Natural killer cell (primary cell): ENCODE data around the gene AK2. TPM values are rescaled to one million over a fixed set of nuclear protein-coding genes. Genes with fewer than 3 reads are reported as not detected.

ENCODE experiments used
- ATAC-seq, 3 donors: fragments of 150-1000 bp in 2 of 3; fragments of 200-7000 bp in 1 of 3; cut with Tn5 transposase; 1 replicate in 1 of 3; 2 replicates in 2 of 3; pipeline ENCODE4 v1.10.0; 2021; ENCODE audit warnings: mild to moderate bottlenecking in 2 of 3, moderate library complexity in 2 of 3
- DNase-seq, 2 donors: peaks; one replicate each; pipeline versions ENCODE4 v3.0.0 to v3.0.0-alpha.2; 2013 to 2021; ENCODE audit warnings: mixed read lengths in 1 of 2
- H3K27ac ChIP-seq: one replicate; pipeline ENCODE4 v1.5.1; 2013; ENCODE audit warnings: mild to moderate bottlenecking, low read length
- H3K27me3 ChIP-seq: one replicate; pipeline ENCODE4 v1.6.1; 2013; ENCODE audit warnings: low read length; ENCODE audit not compliant: control insufficient read depth, insufficient read depth
- H3K36me3 ChIP-seq: one replicate; pipeline ENCODE4 v1.6.1; 2013; ENCODE audit warnings: low read length; ENCODE audit not compliant: control insufficient read depth, insufficient read depth
- H3K4me1 ChIP-seq: one replicate; pipeline ENCODE4 v1.6.1; 2013; ENCODE audit warnings: low read length; ENCODE audit not compliant: control insufficient read depth, insufficient read depth
- H3K4me3 ChIP-seq: one replicate; pipeline ENCODE4 v1.5.1; 2013; ENCODE audit warnings: low read length
- H3K9me3 ChIP-seq: one replicate; pipeline ENCODE4 v1.6.1; 2013; ENCODE audit warnings: low read length; ENCODE audit not compliant: control insufficient read depth, insufficient read depth
- H3K27ac Mint-ChIP-seq, 2 donors: one replicate each; pipeline ENCODE4 v1.8.0; 2022; ENCODE audit warnings: mild to moderate bottlenecking in 2 of 2, mixed read lengths in 2 of 2, moderate library complexity in 1 of 2
- H3K27me3 Mint-ChIP-seq, 2 donors: one replicate each; pipeline ENCODE4 v1.8.0; 2022; ENCODE audit warnings: low read depth in 2 of 2, mixed read lengths in 2 of 2
- H3K36me3 Mint-ChIP-seq: one replicate; pipeline ENCODE4 v1.8.0; 2022; ENCODE audit warnings: mixed read lengths
- H3K4me1 Mint-ChIP-seq, 2 donors: one replicate each; pipeline ENCODE4 v1.8.0; 2022; ENCODE audit warnings: mixed read lengths in 2 of 2
- H3K4me3 Mint-ChIP-seq: one replicate; pipeline ENCODE4 v1.8.0; 2022; ENCODE audit warnings: mild to moderate bottlenecking, moderate library complexity, mixed read lengths
- H3K9me3 Mint-ChIP-seq, 2 donors: one replicate each; pipeline ENCODE4 v1.8.0; 2022; ENCODE audit warnings: mixed read lengths in 2 of 2
- WGBS: methylation state at CpG from one replicate; pipeline ENCODE4 v1.1.7; 2013; ENCODE audit warnings: missing lambda C conversion rate; ENCODE audit not compliant: insufficient coverage; 5-methylcytosine and 5-hydroxymethylcytosine counted together
- intact Hi-C: fragments of 100-400 bp; cut with micrococcal nuclease; formaldehyde crosslinking; loops from one replicate; pipeline ENCODE4 v1.14.2; 2022
- total RNA-seq, 4 donors: library from RNA; stranded (reverse); fragments of 120-200 nt in 1 of 4; gene quantifications; one replicate each; pipeline versions ENCODE4 v1.2.3 to v1.2.4, GENCODE V29; 2013 to 2022
- TF ChIP-seq, protein P1 (sequence below): fragments of 200-600 bp; IDR thresholded peaks from one replicate; pipeline ENCODE4 v1.8.0; 2022; ENCODE audit warnings: antibody characterized with exemption

AK2 gene
- total RNA-seq, 3 donors from 2014 or later (not counting 1 experiment from before 2014, with no cell fraction given) = 64.8 to 94.0 (median 67.1) TPM

- no peak for ATAC-seq
- no peak overlapping the region for H3K4me3 ChIP-seq
- Mint-ChIP-seq H3K36me3 (no peaks in the 10 kb centered on the region), H3K27ac (no peak overlapping the region), H3K4me3 (no peak overlapping the region), H3K9me3 (no peaks in the 10 kb centered on the region), H3K27me3 (peaks cover 23 to 33% of the 10 kb centered on the region in 2 donors), H3K4me1 (peaks cover 6% of the 10 kb centered on the region in 2 donors)
- H3K27ac ChIP-seq = no peak overlapping the region
- DNase-seq = no peak
- no peaks in the 10 kb centered on the region for H3K36me3 ChIP-seq
- TF ChIP-seq, protein P1, sequence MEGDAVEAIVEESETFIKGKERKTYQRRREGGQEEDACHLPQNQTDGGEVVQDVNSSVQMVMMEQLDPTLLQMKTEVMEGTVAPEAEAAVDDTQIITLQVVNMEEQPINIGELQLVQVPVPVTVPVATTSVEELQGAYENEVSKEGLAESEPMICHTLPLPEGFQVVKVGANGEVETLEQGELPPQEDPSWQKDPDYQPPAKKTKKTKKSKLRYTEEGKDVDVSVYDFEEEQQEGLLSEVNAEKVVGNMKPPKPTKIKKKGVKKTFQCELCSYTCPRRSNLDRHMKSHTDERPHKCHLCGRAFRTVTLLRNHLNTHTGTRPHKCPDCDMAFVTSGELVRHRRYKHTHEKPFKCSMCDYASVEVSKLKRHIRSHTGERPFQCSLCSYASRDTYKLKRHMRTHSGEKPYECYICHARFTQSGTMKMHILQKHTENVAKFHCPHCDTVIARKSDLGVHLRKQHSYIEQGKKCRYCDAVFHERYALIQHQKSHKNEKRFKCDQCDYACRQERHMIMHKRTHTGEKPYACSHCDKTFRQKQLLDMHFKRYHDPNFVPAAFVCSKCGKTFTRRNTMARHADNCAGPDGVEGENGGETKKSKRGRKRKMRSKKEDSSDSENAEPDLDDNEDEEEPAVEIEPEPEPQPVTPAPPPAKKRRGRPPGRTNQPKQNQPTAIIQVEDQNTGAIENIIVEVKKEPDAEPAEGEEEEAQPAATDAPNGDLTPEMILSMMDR = no peak
- intact Hi-C loops = no loop called here
- H3K27me3 ChIP-seq = peaks cover 22% of the 10 kb centered on the region
- no peaks in the 10 kb centered on the region for H3K9me3 ChIP-seq
- 100% methylated on average over 1 of the region's 3 CpGs for WGBS
- H3K4me1 ChIP-seq = peaks cover 9% of the 10 kb centered on the region
These were observed 65.1 kb downstream of the AK2 start for GRCh38 chr1:32971576-32971975.

- Mint-ChIP-seq H3K36me3 (no peaks in the 10 kb centered on the region), H3K4me3 (no peak overlapping the region), H3K27me3 (peaks cover 23 to 33% of the 10 kb centered on the region in 2 donors), H3K9me3 (no peaks in the 10 kb centered on the region), H3K27ac (no peak overlapping the region), H3K4me1 (peaks cover 6% of the 10 kb centered on the region in 2 donors)
- Histone ChIP-seq H3K27ac (no peak overlapping the region), H3K36me3 (no peaks in the 10 kb centered on the region), H3K27me3 (peaks cover 22% of the 10 kb centered on the region), H3K4me3 (no peak overlapping the region), H3K9me3 (no peaks in the 10 kb centered on the region), H3K4me1 (peaks cover 9% of the 10 kb centered on the region)
- DNase-seq (no peak), ATAC-seq (no peak)
- TF ChIP-seq, protein P1 = no peak
- whole genome bisulfite sequencing = 94% methylated on average over 1 of the region's 1 CpG
- intact Hi-C loops = no loop called here
These were observed 65.5 kb downstream of the AK2 start for GRCh38 chr1:32971156-32971555.

DNA sequence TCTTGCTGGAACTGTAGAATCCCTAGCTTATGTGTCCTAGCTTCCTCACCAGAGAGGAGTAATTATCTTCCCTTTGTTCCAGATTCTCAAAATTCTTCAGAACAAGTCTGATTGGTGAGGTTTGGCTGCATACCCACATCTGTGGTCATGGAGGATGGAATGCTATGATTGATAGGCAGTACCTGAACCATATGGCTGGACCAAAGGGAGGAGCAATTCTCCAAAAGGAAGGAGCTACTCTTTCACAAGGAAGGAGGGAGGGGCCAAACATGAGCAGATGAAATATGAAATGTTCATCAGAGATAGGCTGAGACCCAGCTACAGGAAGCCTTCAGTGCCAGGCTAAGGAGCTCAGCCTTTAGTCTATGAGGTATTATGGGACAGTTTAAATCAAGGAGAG is 67.1 kb downstream of the AK2 start:
- H3K27ac Mint-ChIP-seq = no peak overlapping the region
- peaks cover 22% of the 10 kb centered on the region for H3K27me3 ChIP-seq
- H3K4me1 ChIP-seq = peaks cover 12% of the 10 kb centered on the region
- DNase-seq = no peak
- no peak overlapping the region for H3K4me3 Mint-ChIP-seq
- no peaks in the 10 kb centered on the region for H3K36me3 ChIP-seq
- no peaks in the 10 kb centered on the region for H3K36me3 Mint-ChIP-seq
- TF ChIP-seq, protein P1 = no peak
- peaks cover 23 to 26% of the 10 kb centered on the region in 2 donors for H3K27me3 Mint-ChIP-seq
- H3K4me3 ChIP-seq = no peak overlapping the region
- H3K27ac ChIP-seq = no peak overlapping the region
- intact Hi-C loops = no loop called here
- H3K9me3 Mint-ChIP-seq = no peaks in the 10 kb centered on the region
- ATAC-seq = no peak
- H3K9me3 ChIP-seq = no peaks in the 10 kb centered on the region
- peaks cover 6 to 10% of the 10 kb centered on the region in 2 donors for H3K4me1 Mint-ChIP-seq

DNA sequence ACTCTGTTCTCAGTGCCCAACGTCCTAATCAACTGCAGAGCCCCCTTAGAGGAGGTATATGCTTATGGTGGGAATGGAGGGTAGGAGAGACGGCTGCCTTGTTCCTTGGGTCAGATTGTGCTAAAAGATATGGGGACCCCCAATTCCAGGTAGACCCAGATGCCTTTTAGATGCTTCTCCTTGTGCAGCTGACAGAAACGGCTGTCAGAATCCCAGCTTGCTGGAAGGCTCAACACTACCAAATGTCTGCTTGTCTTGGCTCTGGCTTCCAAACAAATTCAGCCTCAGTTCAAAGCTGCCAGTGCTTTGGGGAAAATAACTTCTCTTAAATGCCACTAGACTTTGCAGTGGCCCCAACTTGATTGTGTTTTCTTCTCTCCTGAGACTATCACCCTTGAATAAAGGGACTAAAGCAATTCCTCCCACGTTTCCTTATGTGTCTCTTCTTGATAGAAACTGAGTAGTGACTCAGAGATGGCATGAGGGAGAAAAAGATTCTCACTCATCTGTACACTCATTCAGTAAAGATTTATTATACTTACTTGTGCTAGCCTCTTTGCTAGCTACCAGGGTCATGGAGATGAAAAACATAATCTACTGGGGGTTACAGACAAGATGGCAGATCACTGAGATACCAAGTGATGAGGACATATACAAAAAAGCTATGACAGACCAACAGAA is 68.7 kb downstream of the AK2 start:
- H3K27ac Mint-ChIP-seq = no peak overlapping the region
- TF ChIP-seq, protein P1 = no peak
- 87% methylated on average over 3 of the region's 4 CpGs for WGBS
- Histone ChIP-seq H3K27ac (no peak overlapping the region), H3K4me1 (peaks cover 15% of the 10 kb centered on the region), H3K36me3 (no peaks in the 10 kb centered on the region), H3K27me3 (peaks cover 20% of the 10 kb centered on the region), H3K4me3 (no peak overlapping the region), H3K9me3 (no peaks in the 10 kb centered on the region)
- no peaks in the 10 kb centered on the region for H3K9me3 Mint-ChIP-seq
- ATAC-seq (no peak), DNase-seq (no peak)
- H3K4me1 Mint-ChIP-seq = peaks cover 14 to 17% of the 10 kb centered on the region in 2 donors
- intact Hi-C loops = no loop called here
- no peaks in the 10 kb centered on the region for H3K36me3 Mint-ChIP-seq
- no peak overlapping the region for H3K4me3 Mint-ChIP-seq
- H3K27me3 Mint-ChIP-seq = peaks cover 23 to 26% of the 10 kb centered on the region in 2 donors
